GM10847 (cell line): ENCODE data around the gene GOLGA6L10.
"Not testable (repeated sequence)": the region's sequence is repeated elsewhere in the genome, so short reads cannot be mapped to it uniquely, and the experiment has no call there.

ENCODE experiments used
- POLR2A ChIP-seq: IDR thresholded peaks from 2 replicates; pipeline ENCODE4 v1.6.1; 2011; ENCODE audit not compliant: insufficient read length; ENCODE audit errors: extremely low read depth

GOLGA6L10 gene, protein sequence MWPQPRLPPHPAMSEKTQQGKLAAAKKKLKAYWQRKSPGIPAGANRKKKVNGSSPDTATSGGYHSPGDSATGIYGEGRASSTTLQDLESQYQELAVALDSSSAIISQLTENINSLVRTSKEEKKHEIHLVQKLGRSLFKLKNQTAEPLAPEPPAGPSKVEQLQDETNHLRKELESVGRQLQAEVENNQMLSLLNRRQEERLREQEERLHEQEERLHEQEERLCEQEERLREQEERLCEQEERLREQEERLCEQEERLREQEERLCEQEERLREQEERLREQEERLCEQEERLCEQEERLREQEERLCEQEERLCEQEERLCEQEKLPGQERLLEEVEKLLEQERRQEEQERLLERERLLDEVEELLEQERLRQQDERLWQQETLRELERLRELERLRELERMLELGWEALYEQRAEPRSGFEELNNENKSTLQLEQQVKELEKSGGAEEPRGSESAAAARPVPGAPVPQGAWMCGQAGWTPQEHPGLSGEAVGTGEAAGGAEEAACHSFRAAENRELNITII

DNA sequence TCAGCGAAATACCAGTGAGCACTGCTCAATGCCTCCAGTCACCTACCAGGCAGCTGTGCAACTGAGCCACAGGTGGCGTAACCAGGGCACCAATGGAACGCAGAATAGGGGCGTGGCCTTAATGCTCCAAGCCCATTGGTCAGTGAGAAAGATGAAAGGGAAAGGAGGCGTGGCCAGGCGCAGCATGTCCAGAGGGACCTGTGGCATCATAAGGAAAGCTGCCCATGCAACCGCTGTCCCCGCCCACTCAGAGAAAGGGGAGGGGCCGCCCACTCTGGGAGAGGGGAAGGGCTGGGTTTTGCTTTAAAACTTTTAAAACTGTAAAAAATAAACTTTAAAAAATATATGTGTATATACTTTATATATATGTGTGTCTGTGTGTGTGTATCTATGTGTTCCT is at the start of gene GOLGA6L10:
GOLGA6L10 (minus strand) TSS at position 101 of the 400 bp plus-strand sequence; CDS start at position 1, 100 bp downstream.
- TF ChIP-seq POLR2A, result not testable (repeated sequence)

DNA sequence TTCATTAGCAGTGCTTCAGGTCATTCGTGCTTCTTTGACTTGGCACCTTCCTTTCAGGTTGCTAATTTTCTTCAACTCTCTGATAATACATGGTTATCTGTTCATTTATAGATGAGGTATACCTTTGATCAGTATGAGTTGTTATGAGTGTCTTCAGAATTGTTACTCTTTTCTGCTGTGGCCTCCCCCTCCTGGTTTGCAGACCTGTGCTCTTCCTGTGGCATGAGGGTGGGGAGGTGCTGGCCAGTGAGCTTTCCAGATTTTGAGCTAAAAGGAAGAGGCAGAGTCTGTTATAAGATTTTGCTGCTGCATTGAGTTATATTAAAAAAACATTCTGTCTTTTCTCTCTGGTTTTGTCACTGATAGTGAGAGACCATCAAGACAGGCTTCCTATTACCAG is 49.5 kb upstream of the GOLGA6L10 start:
- TF ChIP-seq POLR2A, result no peak

DNA sequence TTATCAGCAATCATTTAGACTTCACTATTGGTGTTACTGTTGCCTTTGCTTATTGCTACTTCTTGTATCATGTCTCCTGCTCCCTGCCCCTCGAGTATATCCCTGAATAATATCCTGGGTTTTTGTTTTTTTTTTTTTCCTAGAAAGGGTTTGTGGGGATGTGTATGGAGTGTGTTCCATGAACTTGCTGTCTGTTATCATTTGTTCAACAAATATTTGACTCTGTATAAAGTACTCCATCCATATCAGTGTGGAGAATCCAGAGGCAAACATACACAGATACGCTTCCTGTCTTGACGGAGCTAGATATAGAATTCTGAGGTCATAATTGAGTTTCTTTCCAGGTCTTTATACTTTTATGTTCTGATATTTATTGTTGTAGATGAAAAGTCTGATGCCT is 48.5 kb upstream of the GOLGA6L10 start:
- no peak for TF ChIP-seq POLR2A

DNA sequence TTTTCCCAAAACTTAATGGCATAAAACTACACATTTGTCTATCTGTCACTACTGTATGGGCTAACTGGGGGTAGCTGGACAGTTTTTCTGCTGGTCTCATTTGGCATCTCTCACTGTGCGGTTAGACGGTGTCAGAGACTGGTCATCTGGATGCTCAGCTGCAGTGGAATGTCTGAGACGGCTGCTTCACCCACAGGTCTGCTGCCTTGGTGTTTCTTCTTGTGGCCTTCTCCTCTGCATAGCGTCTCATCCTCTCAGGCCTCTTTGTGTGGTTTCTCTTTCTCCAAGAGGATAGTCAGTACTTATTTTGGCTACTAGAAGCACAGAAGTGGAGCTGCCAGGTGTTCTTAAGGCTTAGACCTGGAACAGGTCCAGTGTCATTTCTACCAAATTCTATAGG is 44.4 kb upstream of the GOLGA6L10 start:
- TF ChIP-seq POLR2A, result no peak

DNA sequence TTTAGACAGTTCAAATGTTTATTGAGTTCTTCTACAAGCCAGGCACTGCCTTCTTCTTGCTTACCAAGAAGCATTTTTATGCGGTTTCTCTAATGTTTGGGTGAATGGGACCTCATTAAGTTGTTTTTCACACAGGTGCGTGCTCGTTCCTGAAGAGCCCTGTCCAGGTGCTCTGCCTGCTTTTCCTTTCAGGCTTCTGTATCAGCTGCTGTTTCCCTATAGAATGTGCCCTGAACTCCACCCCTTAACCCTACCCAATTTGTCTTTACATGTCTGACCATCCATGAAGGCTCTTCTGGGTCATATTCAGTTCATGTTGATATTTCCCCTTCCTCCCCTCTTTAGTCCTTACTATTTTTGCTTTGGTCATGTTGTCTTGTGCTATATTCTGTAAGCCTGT is 22.4 kb upstream of the GOLGA6L10 start:
- TF ChIP-seq POLR2A, result no peak

DNA sequence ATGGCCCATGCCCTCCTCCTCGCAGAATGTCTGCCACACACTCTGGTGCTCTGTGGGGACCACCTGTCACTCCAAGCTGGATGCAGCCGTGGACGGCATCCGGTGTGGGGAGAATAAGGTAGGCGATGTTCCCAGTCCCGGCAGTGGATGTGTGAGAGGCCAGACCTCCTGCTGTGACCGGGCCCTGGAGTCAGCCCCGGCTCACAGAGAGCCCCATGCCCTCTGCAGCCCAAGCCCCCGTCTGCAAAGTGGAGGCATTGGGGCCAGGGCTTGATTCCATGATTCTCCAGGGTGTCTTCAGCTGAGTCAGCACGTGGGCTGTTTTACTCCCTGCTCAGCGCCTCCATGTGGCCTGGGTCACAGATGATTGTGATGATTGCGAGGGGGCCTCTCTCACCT is 32.2 kb downstream of the GOLGA6L10 start:
- TF ChIP-seq POLR2A, result no peak

DNA sequence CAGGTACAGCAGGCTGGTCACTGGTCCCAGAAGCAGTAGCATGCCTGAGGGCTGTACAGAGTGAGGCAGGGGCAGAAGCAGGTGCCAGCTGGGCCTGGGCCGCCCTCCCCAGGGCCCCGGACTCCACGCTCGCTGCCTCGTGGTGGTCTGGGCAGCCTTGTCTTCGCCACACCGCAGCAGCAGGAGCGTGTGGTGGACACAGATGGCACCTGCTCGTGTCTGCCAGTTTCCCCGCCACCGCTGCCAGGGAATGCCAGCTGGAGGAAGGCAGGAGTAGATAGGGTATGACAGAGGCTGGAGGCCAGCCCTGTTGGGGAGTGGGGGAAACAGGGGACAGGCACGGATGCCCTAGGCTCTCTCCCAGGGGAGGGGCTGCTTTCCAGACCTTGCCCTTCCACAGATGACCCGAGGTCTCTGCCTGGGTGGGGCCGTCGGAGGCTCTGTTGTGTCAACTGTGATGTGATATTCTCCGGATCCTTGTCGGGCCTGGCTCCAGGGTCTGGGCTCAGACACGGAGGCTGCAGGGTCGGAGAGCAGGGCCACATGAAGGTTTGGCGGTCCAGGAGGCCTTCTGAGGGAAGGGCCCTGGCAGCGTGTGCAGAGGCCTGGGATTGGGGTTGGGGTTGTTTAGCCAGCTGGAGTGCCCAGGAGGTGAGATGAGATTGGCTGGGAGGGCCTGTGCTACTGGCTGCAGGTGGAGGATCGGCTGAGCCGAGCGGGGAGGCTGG is 33.6 kb downstream of the GOLGA6L10 start:
- no peak for TF ChIP-seq POLR2A

DNA sequence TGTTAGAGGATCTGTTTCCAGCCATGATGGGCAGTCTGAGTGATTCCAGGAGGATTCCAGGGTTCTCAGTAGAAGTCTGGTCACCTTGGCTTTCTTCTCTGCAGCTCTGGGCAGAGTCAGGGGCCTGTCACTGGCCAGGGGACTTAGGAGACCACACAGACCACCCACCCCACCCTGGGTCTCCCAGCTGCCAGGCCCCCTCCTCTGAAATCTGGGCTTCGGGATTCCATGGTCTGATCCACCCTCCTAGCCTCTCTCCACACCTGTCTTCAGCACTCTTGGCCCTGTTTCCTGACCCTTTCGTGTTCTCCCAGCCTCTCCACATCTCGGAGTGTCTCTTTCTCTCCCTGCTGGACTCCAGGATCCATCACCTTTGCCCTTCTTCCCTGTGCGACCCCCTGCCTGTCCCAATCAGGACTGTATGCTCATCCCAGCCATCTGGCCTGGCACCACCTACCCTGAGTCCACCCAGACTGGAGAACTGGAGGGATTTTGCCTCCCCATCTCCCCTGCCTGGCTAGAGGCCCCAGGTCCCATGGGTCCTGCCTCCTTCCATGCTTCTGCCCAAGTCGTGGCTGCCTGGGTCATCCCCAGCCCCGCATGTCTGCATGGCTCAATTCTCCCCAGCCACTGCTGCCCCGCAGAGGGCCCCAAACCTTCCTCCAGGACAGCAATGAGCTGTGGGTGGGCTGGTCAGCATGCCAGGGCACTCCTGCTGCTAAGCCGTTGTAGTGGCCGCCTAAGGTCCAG is 34.3 kb downstream of the GOLGA6L10 start:
- no peak for TF ChIP-seq POLR2A

DNA sequence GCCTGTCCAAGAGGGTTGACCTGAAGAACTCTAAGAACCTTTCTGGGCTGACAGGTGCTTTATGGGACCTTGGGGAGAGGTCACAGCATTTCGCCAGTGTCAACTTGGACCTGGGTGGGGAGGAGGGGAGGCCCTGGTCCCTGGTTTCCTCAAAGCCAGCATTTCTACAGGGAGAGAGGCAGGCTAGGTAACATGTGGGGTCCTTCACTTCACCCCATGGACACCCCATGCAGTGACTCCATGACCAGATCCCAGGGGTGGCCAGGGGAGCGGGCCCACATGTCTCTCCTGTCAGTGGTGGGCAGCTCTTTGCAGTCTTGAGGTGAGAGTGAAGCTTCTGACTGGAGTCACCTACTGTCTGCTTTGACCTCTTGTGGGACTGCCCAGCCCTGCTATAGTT is 35.8 kb downstream of the GOLGA6L10 start:
- TF ChIP-seq POLR2A, result no peak

DNA sequence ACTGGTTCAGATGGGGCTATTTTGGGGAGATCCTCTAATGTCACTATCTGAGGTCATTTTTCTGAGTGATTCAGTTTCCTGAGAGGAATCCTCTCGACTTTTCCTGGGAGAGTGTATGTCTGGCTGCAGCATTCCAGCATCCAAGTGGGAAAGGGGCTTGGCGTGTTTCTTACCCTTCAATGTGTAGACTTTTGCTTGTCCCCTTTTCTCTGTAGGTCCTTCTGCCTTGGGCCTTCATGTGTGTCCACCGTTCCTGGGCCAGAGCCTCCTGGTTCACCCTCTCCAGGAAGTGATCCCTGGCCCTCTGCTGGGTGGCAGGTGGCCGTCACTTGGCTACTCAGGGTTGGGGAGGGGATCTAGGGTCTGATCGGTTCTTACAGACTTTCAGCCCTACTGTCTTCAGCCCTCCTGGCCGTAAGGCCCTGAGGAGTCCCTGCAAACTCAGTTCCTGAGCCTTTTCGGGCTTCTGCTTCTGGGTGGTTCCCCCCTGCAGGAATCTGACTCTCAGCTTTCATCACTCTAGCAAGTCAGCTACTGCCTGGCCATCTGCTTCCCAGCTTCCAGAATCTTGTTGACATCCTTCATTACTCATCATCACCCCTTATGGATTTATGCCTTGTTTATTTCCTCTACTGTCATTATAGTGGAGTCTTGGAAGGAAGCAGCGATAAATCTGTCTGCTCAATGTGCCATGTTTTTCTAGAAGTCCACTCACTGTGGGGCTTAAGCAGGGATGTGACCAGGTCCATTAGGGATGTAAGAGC is 36.5 kb downstream of the GOLGA6L10 start:
- no peak for TF ChIP-seq POLR2A

DNA sequence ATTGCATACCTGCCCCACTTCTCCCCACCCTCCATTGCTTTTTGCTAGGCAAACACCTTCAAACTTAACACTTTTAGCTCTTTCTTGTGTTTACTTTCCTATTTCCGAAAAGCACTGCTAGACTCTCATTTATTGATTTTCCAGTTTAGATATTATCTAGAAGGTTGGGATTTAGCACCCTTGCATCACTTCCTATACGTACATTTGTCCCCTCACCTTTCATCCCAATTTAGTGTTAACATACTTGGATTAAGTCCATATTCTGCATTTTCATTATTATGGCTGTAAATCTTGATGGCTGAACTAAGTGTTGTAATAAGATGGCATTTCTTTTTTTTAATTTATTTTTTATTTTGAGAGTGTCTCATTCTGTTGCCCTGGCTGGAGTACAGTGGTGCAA is 39.5 kb downstream of the GOLGA6L10 start:
- TF ChIP-seq POLR2A, result no peak

DNA sequence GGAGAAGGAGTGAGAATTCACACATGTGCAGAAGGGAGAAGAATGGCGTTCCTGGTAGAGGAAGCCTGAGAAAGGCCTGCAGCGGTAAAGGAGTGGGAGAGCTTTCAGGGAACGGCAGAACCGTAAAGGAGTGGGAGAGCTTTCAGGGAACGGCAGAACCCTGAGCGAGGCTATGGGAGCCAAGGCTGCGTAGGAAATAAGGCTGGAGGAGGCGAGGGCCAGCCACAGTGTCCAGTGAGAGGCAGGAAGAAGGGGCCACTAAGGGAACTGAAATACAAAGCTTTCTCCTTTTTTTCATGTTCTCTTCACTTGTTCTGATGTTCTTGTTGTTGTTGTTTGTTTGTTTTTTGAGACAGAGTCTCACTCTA is 41.6 kb downstream of the GOLGA6L10 start:
- no peak for TF ChIP-seq POLR2A

DNA sequence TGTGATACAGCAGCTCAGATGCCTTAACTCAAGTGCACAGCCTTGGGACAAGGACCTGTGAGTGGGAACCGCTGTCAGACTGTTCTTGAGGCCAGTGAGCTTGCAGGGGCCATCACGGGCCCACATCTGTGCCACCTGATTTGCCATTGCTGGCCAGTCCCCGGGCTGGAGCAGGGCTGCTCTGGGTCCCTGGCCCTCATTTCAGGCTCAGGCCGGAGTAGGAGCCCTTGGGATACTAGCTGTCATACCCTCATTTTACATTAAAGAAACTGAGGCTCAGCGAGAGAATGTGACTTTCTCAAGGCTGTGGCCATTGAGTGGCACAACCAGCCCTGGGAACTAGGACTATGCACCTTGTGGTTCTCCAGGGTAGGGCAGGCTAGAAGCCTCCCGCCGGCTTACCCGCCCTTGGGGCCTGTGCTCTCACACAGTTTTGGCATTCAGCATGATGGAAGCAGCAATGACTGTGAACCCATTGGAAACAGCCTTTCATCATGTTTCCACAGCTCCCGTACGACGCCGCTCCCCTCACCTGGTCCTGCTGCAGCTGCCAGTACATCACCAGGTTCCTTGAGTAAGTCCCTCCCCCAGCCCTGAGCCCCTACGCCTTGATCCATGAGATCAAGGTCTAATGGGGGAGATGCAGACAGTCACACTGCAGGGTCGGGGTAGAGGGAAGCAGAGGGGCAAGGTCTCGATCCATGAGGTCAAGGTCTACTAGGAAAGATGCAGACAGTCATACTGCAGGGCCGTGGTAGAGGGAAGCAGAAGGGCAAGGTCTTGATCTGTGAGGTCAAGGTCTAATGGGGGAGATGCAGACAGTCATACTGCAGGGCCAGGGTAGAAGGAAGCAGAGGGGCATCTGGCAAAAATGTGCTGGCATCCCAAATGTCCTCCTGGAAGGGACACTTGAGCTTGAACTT is 42.2 kb downstream of the GOLGA6L10 start:
- no peak for TF ChIP-seq POLR2A

DNA sequence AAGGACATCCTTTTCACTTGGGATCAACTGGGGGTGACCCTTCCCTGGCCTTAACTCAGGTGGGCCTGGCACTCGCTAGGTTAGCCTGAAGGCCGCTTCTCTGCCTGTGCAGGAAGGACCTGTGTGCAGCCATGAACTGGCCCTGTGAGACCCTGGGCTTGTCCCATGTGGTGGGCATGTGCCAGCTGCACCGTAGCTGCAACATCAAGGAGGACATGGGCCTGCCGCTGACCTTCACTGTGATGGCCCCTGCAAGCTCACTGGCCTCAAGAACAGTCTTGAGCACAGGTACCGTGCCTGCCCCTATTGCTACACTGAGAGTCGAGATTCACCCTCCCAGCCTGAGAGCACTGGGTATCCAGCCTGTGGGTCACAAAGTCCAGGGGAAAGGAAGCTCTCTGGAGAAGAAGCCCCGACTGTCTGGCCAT is 43.6 kb downstream of the GOLGA6L10 start:
- TF ChIP-seq POLR2A, result no peak
